ENCODE measurements around the gene DNTTIP2. TPM values are rescaled to one million over a fixed set of nuclear protein-coding genes. Genes with fewer than 3 reads are reported as not detected.

Gene DNTTIP2
- total RNA-seq, 1 experiment from 2014 or later = 101 TPM

- Histone ChIP-seq H4K91ac (ENCODE audit: insufficient read length, low read depth, low read length) (no peak overlapping the region), H3K79me1 (ENCODE audit: insufficient read depth, low read depth, low read length, poor library complexity, severe bottlenecking) (no peaks in the 10 kb centered on the region), H4K20me1 (ENCODE audit: control insufficient read depth, insufficient read depth, insufficient read length) (no peaks in the 10 kb centered on the region), H3K23ac (ENCODE audit: insufficient read length, low read depth, low read length) (no peak overlapping the region), H4K8ac (replicated peaks; ENCODE audit: insufficient read length, low read depth, low read length) (no peak overlapping the region), H2BK5ac (ENCODE audit: insufficient read length, low read length) (no peak overlapping the region), H2AFZ (ENCODE audit: low read length) (no peak overlapping the region), H3K27ac (ENCODE audit: insufficient read length, low read depth, low read length) (no peak overlapping the region), H2AK5ac (ENCODE audit: insufficient read length, low read length) (no peak overlapping the region), H3T11ph (ENCODE audit: low read length) (no peak overlapping the region), H4K5ac (ENCODE audit: insufficient read length, low read depth, low read length) (no peak overlapping the region), H3K56ac (ENCODE audit: insufficient read length, low read depth, low read length) (no peak overlapping the region), H3K4me2 (ENCODE audit: insufficient read depth, insufficient read length, low read length) (no peak overlapping the region), H2BK12ac (ENCODE audit: insufficient read length, low read depth, low read length) (no peak overlapping the region), H3K14ac (ENCODE audit: insufficient read depth, low read length) (no peak overlapping the region), H3K79me2 (ENCODE audit: insufficient read depth, low read length) (no peaks in the 10 kb centered on the region), H3K27me3 (ENCODE audit: insufficient read depth, low read length) (no peaks in the 10 kb centered on the region), H3K9me3 (ENCODE audit: control insufficient read depth, low read depth, low read length) (no peaks in the 10 kb centered on the region), H3K4me1 (ENCODE audit: insufficient read depth, low read length) (no peaks in the 10 kb centered on the region), H3K9ac (ENCODE audit: extremely low read depth, insufficient read length, low read length) (no peak overlapping the region), H3K23me2 (ENCODE audit: insufficient read length, low read depth, low read length, poor library complexity, severe bottlenecking) (no peaks in the 10 kb centered on the region), H2BK15ac (ENCODE audit: low read depth, low read length) (no peak overlapping the region), H2BK120ac (ENCODE audit: low read depth, low read length, poor library complexity, severe bottlenecking) (no peak overlapping the region), H3K18ac (ENCODE audit: insufficient read length, low read depth, low read length) (no peak overlapping the region), H2BK20ac (ENCODE audit: low read depth, low read length, poor library complexity, severe bottlenecking) (no peak overlapping the region), H3K4ac (ENCODE audit: low read depth, low read length) (no peak overlapping the region)
- H3K4me3 Mint-ChIP-seq = no peak overlapping the region
- H3K27ac Mint-ChIP-seq = no peak overlapping the region
- no peaks in the 10 kb centered on the region; a peak in 2 of 5 replicates for H3K9me3 Mint-ChIP-seq
- no peak for DNase-seq
- no peaks in the 10 kb centered on the region for H3K36me3 Mint-ChIP-seq (ENCODE audit: insufficient read depth in 1 of 3, low read depth in 3 of 3)
- no peaks in the 10 kb centered on the region for H3K27me3 Mint-ChIP-seq (ENCODE audit: low read depth)
- H3K4me1 Mint-ChIP-seq = peaks cover 2 to 6% of the 10 kb centered on the region in 2 experiments; a peak in 3 of 4 replicates
- WGBS (ENCODE audit: extremely low coverage, insufficient read length, low lambda C conversion rate) = no CpG with 5 or more reads among the region's 3 CpGs
- TF ChIP-seq CTCF (conservative IDR thresholded peaks at IDR 0.05) = no peak
Measured at GRCh38 chr1:93925206-93925605, 46.2 kb upstream of the DNTTIP2 start.

Data from H9 (cell line).